ENCODE results near the gene CLEC16A.
A peak's percentile ranks its signal among the peaks of the same experiment; 100 is the strongest.

CLEC16A gene

GRCh38 chr16:11063448-11064201 is 119.3 kb downstream of the CLEC16A start:
- DNase-seq (ENCODE audit: low read depth in 1 of 2, low spot score in 1 of 2): peak in 1 of 2 experiments; percentile 18
- Histone ChIP-seq H3K27me3 (ENCODE audit: insufficient read depth, poor library complexity, severe bottlenecking) (no peaks in the 10 kb centered on the region), H3K4me3 (replicated peaks; ENCODE audit: insufficient read depth, low read length) (no peak overlapping the region), H3K27ac (replicated peaks) (no peak overlapping the region)
- no peak for TF ChIP-seq SPI1 (IDR thresholded peaks at IDR 0.05; ENCODE audit: borderline replicate concordance, low read depth)
- TF ChIP-seq, protein P1, sequence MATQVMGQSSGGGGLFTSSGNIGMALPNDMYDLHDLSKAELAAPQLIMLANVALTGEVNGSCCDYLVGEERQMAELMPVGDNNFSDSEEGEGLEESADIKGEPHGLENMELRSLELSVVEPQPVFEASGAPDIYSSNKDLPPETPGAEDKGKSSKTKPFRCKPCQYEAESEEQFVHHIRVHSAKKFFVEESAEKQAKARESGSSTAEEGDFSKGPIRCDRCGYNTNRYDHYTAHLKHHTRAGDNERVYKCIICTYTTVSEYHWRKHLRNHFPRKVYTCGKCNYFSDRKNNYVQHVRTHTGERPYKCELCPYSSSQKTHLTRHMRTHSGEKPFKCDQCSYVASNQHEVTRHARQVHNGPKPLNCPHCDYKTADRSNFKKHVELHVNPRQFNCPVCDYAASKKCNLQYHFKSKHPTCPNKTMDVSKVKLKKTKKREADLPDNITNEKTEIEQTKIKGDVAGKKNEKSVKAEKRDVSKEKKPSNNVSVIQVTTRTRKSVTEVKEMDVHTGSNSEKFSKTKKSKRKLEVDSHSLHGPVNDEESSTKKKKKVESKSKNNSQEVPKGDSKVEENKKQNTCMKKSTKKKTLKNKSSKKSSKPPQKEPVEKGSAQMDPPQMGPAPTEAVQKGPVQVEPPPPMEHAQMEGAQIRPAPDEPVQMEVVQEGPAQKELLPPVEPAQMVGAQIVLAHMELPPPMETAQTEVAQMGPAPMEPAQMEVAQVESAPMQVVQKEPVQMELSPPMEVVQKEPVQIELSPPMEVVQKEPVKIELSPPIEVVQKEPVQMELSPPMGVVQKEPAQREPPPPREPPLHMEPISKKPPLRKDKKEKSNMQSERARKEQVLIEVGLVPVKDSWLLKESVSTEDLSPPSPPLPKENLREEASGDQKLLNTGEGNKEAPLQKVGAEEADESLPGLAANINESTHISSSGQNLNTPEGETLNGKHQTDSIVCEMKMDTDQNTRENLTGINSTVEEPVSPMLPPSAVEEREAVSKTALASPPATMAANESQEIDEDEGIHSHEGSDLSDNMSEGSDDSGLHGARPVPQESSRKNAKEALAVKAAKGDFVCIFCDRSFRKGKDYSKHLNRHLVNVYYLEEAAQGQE (IDR thresholded peaks at IDR 0.05; ENCODE audit: insufficient replicate concordance, low read depth): no peak
- TF ChIP-seq CTCF (IDR thresholded peaks at IDR 0.05; ENCODE audit: insufficient read depth, low read length): no peak
- TF ChIP-seq GABPA (IDR thresholded peaks at IDR 0.05; ENCODE audit: low read depth): no peak

DNA sequence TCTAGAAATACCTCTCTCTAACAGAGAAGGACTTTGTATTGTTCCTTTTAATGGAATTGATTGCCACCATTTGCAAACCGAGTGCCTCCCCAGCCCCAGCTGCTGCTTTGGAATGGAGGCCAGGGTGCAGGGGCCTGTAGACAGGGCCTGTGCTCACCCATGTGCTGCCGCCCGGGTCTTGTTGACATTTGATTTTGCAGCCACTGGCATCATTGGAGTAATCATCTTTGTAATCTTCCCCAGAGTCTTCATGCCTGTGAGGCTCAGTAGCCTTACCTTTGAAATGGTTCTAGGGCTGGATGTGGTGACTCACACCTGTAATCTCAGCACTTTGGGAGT is 119.8 kb downstream of the CLEC16A start:
- H3K27ac ChIP-seq (replicated peaks): no peak overlapping the region
- TF ChIP-seq POLR2AphosphoS5 (IDR thresholded peaks at IDR 0.05; ENCODE audit: low read depth) (no peak), SPI1 (IDR thresholded peaks at IDR 0.05; ENCODE audit: borderline replicate concordance, low read depth) (no peak), GABPA (IDR thresholded peaks at IDR 0.05; ENCODE audit: low read depth) (no peak), CTCF (IDR thresholded peaks at IDR 0.05; ENCODE audit: insufficient read depth, low read length) (no peak)
- TF ChIP-seq, protein P1 (IDR thresholded peaks at IDR 0.05; ENCODE audit: insufficient replicate concordance, low read depth): no peak
- H3K27me3 ChIP-seq (ENCODE audit: insufficient read depth, poor library complexity, severe bottlenecking): no peaks in the 10 kb centered on the region
- no peak overlapping the region for H3K4me3 ChIP-seq (replicated peaks; ENCODE audit: insufficient read depth, low read length)
- DNase-seq (ENCODE audit: low read depth in 1 of 2, low spot score in 1 of 2): no peak

DNA sequence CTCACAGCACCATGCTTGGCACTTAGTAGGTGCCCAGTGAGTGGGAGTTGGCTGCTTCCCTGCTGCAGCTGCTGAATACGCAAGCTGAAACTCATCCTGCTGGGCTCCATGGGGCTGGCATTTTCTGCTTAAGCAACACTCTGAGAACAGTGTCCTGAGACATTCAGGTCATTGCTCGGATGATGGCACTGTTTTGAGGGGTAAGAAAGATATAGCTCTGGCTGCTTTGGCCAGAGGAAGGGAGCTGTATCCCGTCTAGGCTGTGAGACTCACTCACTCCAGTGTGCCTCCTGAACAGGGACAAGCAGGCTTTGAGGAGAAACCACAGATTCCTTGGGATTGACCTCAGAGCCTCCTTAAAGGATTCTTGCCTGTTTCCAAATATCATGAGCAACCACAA is 120.5 kb downstream of the CLEC16A start:
- no peak overlapping the region for H3K4me3 ChIP-seq (replicated peaks; ENCODE audit: insufficient read depth, low read length)
- no peaks in the 10 kb centered on the region for H3K27me3 ChIP-seq (ENCODE audit: insufficient read depth, poor library complexity, severe bottlenecking)
- TF ChIP-seq SPI1 (IDR thresholded peaks at IDR 0.05; ENCODE audit: borderline replicate concordance, low read depth): no peak
- TF ChIP-seq GABPA (IDR thresholded peaks at IDR 0.05; ENCODE audit: low read depth): no peak
- no peak for TF ChIP-seq CTCF (IDR thresholded peaks at IDR 0.05; ENCODE audit: insufficient read depth, low read length)
- no peak for DNase-seq (ENCODE audit: low read depth in 1 of 2, low spot score in 1 of 2)
- no peak overlapping the region for H3K27ac ChIP-seq (replicated peaks)

Data from HL-60 (cell line).